ENCODE results near the gene ETNK2. TPM values are rescaled to one million over a fixed set of nuclear protein-coding genes. Genes with fewer than 3 reads are reported as not detected.

Gene ETNK2
- total and polyA plus RNA-seq, 2 of the 8 experiments (the other 6 are each of a cell fraction or from before 2014, with no cell fraction given) = 20.1 to 26.7 TPM

- TF ChIP-seq SP2 (IDR thresholded peaks at IDR 0.05; ENCODE audit: low read length) = no peak
- no peak for TF ChIP-seq POU5F1 (IDR thresholded peaks at IDR 0.05; ENCODE audit: low read depth, low read length)
- no peak for TF ChIP-seq ATF2 (IDR thresholded peaks at IDR 0.05; ENCODE audit: low read length)
- TF ChIP-seq SRF (IDR thresholded peaks at IDR 0.05; ENCODE audit: low read depth, low read length) = no peak
- no peak for TF ChIP-seq EGR1 (IDR thresholded peaks at IDR 0.05; ENCODE audit: borderline replicate concordance, low read depth, low read length)
- no peak for TF ChIP-seq FOSL1 (IDR thresholded peaks at IDR 0.05; ENCODE audit: insufficient read depth, low read depth, low read length)
- peak; percentile 43; the same call in 1 of the 2 replicates for TF ChIP-seq CHD2 (IDR thresholded peaks at IDR 0.05; ENCODE audit: low read length)
- 0 out of 2 replicates have a peak, but pooled peaks have one; percentile 62 for TF ChIP-seq RBBP5 (IDR thresholded peaks at IDR 0.05; ENCODE audit: borderline replicate concordance, low read depth, low read length)
- peak; percentile 96 for TF ChIP-seq TCF12 (IDR thresholded peaks at IDR 0.05; ENCODE audit: low read depth, low read length)
- TF ChIP-seq USF2 (IDR thresholded peaks at IDR 0.05; ENCODE audit: low read length) = no peak
- TF ChIP-seq KDM1A (IDR thresholded peaks at IDR 0.05; ENCODE audit: borderline replicate concordance, low read length) = peak; percentile 30; the same call in 1 of the 2 replicates
- TF ChIP-seq GABPA (IDR thresholded peaks at IDR 0.05; ENCODE audit: borderline replicate concordance, insufficient read depth, low read length) = no peak
- no peak for TF ChIP-seq TAF7 (optimal IDR thresholded peaks at IDR 0.05; ENCODE audit: borderline replicate concordance, low read depth, low read length)
- TF ChIP-seq SIN3A (conservative IDR thresholded peaks at IDR 0.05 in 1 of 2, IDR thresholded peaks at IDR 0.05 in 1 of 2; ENCODE audit: low read depth in 1 of 2, low read length in 2 of 2) = no peak; a peak in 1 of 4 replicates
- TF ChIP-seq MAFK (IDR thresholded peaks at IDR 0.05; ENCODE audit: low read depth, low read length) = no peak; the same call in 1 of the 2 replicates
These were observed 67.5 kb downstream of the ETNK2 start (continued) for GRCh38 chr1:204084247-204084772.
